Gastroesophageal sphincter (tissue), 2 donors: ENCODE measurements around the gene GEMIN8.

ENCODE experiments used
- POLR2A ChIP-seq, 2 donors: fragments of 450-650 bp; IDR thresholded peaks; one replicate each; pipeline ENCODE4 v1.6.1; 2017; ENCODE audit warnings: antibody characterized with exemption in 2 of 2, mild to moderate bottlenecking in 2 of 2, moderate library complexity in 1 of 2
- POLR2AphosphoS5 ChIP-seq: sonication (generic); formaldehyde crosslinking; IDR thresholded peaks from one replicate; pipeline ENCODE4 v1.6.1; 2017; ENCODE audit warnings: antibody characterized with exemption

GRCh38 chrX:13956998-13957397 lies 72.7 kb downstream of the GEMIN8 start:
- TF ChIP-seq POLR2AphosphoS5 (no peak), POLR2A (IDR thresholded peaks at IDR 0.05) (no peak)
